Spinal cord (tissue), 10 donors: ENCODE data around the gene EFTUD2. TPM values are rescaled to one million over a fixed set of nuclear protein-coding genes. Genes with fewer than 3 reads are reported as not detected.

Source experiments
- DNase-seq, 6 donors: peaks; one replicate each; pipeline versions ENCODE4 v3.0.0 to v3.0.0-alpha.2; 2013 to 2015; ENCODE audit warnings: low spot score in 6 of 6, low read depth in 4 of 6
- H3K27ac ChIP-seq: one replicate; pipeline ENCODE4 v1.5.1; 2013; ENCODE audit warnings: low read depth, low read length, control low read depth
- H3K27me3 ChIP-seq: one replicate; pipeline ENCODE4 v1.6.1; 2013; ENCODE audit warnings: low read length; ENCODE audit not compliant: control insufficient read depth, insufficient read depth
- H3K36me3 ChIP-seq: one replicate; pipeline ENCODE4 v1.6.1; 2013; ENCODE audit warnings: low read length; ENCODE audit not compliant: control insufficient read depth, insufficient read depth
- H3K4me1 ChIP-seq: one replicate; pipeline ENCODE4 v1.6.1; 2013; ENCODE audit warnings: low read length; ENCODE audit not compliant: control insufficient read depth, insufficient read depth
- H3K4me3 ChIP-seq: one replicate; pipeline ENCODE4 v1.5.1; 2013; ENCODE audit warnings: low read depth, low read length, control low read depth
- H3K9me3 ChIP-seq: one replicate; pipeline ENCODE4 v1.6.1; 2013; ENCODE audit warnings: low read length; ENCODE audit not compliant: control insufficient read depth, insufficient read depth
- WGBS: methylation state at CpG from one replicate; pipeline ENCODE4 v1.1.5; 2013; ENCODE audit warnings: missing lambda C conversion rate; ENCODE audit not compliant: insufficient coverage; 5-methylcytosine and 5-hydroxymethylcytosine counted together
- polyA plus RNA-seq, 2 donors: library from polyadenylated mRNA; unstranded; fragments of 120-200 nt; gene quantifications; one replicate each; pipeline ENCODE4 v1.2.1, GENCODE V29; 2013; ENCODE audit not compliant: insufficient read length in 2 of 2
- total RNA-seq, 2 donors: library from RNA; depleted of rRNA in 1 of 2; stranded (reverse); fragments of 120-200 nt in 1 of 2; fragments of >200 nt in 1 of 2; gene quantifications; one replicate each; pipeline versions ENCODE4 v1.2.3 to v1.2.4, GENCODE V29; 2013 to 2014
- donor health status: healthy.

EFTUD2 gene
- total and polyA plus RNA-seq, 4 donors = 68.0 to 85.0 (median 74.3) TPM

DNA sequence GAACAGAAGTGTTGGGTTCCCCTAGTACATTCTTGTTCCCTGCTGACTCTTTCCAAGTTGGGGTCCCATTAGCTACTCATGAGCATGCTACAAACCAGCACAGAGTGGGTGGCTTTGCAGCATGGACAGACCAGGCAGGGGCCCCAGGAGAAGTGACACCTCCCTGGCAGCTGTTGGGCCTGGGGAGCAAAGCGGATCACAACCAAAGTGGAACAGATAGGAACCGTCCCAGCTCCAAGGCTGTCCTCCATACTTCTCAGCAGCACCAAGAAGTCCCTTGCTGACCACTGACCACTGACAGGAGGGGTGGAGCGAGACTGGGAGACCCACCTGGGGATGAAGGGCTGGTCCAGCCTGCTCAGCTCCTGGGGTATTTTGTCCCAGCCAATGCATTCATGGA lies 28.5 kb upstream of the EFTUD2 start:
- Histone ChIP-seq H3K4me1 (peaks cover 17% of the 10 kb centered on the region), H3K27me3 (no peaks in the 10 kb centered on the region), H3K27ac (no peak overlapping the region), H3K9me3 (no peaks in the 10 kb centered on the region), H3K4me3 (no peak overlapping the region), H3K36me3 (peaks cover 41% of the 10 kb centered on the region)
- WGBS = 100% methylated on average over 3 of the region's 3 CpGs
- no peak for DNase-seq

DNA sequence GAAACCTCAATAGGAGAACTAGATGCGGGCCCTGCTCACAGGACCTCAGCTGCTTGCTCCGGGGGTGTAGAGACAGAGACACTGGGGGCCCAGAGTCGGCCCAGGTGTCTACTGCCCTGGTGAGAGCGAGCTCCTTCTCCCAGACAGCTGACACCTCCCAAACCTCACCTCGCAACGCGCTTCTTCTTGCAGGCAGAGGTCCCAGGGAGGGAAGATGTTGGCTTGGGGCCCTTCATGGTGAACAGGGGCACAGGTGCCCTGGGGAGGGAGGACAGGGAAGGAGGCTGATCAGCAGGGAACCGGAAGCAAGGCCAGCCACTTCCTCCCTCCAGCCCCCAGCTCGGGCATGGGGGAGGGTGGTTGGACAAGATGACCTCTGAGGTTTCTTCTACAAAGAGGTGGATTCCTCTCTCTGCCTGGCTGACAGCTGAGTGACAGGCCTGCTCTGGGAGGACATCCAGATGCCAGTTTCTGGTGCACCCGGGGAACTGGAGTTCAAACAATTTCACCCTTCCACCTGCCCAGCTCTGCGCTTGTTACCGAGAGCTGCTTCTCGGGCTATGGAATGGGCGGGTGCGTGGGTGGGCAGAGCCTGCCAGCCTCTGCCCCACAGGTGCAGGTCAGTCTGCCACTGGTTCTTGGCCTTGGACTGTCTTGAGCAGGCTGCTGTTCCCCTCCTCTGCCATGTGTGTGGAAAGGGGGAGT lies 27.7 kb upstream of the EFTUD2 start:
- DNase-seq = no peak
- H3K36me3 ChIP-seq = peaks cover 36% of the 10 kb centered on the region
- no peaks in the 10 kb centered on the region for H3K9me3 ChIP-seq
- H3K27me3 ChIP-seq = no peaks in the 10 kb centered on the region
- H3K4me1 ChIP-seq = peaks cover 24% of the 10 kb centered on the region
- H3K27ac ChIP-seq = no peak overlapping the region
- WGBS = 94% methylated on average over 9 of the region's 15 CpGs
- no peak overlapping the region for H3K4me3 ChIP-seq

DNA sequence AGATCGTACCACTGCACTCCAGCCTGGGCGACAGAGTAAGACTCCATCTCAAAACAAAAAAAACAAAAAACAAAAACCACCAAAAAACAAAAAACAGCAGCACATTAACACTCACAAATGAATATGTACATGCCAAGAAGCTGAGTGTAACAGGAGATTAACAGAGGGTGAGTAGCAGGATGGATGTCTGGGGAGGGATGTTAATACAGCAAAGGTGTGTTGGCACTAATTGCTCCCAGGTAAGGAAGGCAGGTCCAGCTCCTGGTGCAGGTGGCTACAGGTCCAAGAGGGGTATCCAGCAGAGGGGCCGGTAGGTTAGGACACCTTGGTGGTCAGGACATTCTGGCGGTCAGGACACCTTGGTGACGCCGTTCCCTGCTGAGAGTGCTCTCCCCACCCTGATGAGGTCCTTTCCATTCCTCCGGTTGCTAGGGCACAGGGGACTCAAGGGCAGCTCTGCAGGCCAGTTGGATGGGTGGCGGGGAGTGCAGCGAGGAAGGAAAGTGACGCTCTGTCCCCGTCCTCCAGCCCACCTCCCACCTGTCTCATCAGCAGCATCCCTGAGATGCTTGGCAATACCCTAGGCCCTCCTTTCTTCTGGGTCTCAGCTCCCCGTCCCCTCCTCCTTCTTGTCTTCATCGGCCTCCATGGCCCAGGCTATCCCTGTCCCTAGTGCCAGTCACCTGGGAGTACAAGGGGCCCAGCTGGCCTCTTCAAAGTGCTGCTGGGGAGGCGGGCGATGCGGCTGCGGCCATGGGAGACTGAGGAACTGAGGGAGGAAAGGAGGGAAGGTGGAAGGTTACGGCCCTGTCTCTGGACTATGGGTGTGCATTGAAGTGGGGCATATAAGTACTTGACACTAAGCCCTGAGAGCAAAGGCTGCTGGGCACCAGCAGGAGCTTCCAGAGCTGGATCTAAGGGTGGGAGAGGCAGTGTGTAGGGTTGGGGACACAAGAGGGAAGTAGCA lies 26.8 kb upstream of the EFTUD2 start:
- H3K9me3 ChIP-seq = no peaks in the 10 kb centered on the region
- 93% methylated on average over 12 of the region's 18 CpGs for WGBS
- H3K27ac ChIP-seq = no peak overlapping the region
- H3K27me3 ChIP-seq = peaks cover 3% of the 10 kb centered on the region
- H3K36me3 ChIP-seq = peaks cover 29% of the 10 kb centered on the region
- no peak for DNase-seq
- peaks cover 33% of the 10 kb centered on the region for H3K4me1 ChIP-seq
- no peak overlapping the region for H3K4me3 ChIP-seq

DNA sequence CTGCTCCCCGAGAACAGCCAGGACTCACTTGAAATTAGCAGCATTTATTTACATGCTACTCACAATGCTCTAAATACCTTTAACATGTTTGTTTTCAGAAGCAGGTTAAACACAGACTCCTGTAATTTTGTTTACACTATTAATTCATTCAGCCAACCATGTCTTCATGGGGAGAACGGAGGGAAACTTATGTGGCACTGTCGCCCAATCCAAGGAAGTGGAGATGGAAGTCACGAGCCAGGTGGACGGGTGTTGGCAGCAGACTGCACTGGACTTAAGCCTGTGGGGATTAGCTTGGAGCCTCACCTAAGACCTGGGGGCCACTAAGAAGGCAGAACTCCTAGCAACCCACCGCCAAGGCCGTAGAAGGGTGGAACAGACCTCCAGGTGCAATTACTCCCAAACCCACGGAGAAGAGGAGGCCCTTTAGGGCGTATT lies 24.9 kb upstream of the EFTUD2 start:
- Histone ChIP-seq H3K27me3 (peaks cover 3% of the 10 kb centered on the region), H3K27ac (no peak overlapping the region), H3K4me3 (no peak overlapping the region), H3K36me3 (peaks cover 28% of the 10 kb centered on the region), H3K4me1 (peaks cover 52% of the 10 kb centered on the region), H3K9me3 (no peaks in the 10 kb centered on the region)
- no peak for DNase-seq
- WGBS = 76% methylated on average over 3 of the region's 9 CpGs

DNA sequence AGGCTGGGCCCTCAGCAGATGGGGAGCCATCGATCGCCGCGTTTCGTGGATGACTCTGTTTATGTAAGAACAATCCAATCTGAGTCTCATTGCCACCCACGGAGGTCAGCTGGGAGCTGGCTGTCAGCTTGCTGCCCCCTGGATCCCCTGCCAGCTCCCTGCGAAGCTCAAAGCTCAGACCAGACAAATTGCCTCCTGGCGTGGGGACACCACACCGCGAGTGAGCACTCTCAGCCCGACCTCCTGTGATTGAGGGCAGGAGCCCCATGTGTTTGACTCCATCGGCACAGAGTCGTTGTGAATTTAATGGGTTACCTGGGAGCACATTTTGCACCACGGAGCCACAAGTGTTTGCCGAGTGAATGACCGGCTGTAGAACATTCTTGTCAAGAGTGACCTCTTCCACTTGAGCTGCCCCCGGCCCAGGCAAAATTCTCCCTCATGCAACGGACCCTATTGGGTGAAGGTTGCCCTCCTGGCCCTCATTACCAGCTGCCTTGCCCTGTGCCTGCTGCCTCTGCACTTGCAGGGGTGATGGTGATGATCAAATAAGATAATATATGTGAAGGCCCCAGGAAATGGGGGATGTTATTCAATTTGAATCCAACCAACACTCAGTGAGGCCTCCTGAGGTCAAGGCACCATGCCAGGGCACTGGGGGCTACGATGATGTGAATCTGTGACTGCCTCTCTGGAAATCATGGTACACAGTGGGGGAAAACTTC lies 23.7 kb upstream of the EFTUD2 start:
- Histone ChIP-seq H3K9me3 (no peaks in the 10 kb centered on the region), H3K27ac (no peak overlapping the region), H3K4me1 (peaks cover 59% of the 10 kb centered on the region), H3K27me3 (peaks cover 3% of the 10 kb centered on the region), H3K4me3 (no peak overlapping the region), H3K36me3 (peaks cover 18% of the 10 kb centered on the region)
- WGBS = 36% methylated on average over 18 of the region's 19 CpGs
- no peak for DNase-seq

DNA sequence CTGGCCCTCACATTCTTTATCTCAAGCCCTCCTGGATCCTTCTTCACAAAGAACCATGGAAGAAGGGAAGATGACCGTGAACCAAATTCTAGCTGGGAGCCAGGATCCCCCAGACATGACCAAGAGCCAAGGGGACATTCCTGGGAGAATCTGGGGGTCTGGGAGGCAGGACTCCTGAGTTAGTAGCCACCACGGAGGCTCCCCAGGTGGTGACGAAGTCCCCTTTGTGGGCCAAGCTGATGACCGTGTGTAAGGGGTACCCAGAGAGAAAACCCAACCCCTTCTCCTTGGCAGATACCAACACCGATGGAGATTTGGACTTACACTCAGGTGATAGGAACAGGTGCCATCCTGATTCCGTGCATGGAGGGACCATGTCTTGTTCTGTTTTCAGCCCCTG lies 22.9 kb upstream of the EFTUD2 start:
- Histone ChIP-seq H3K9me3 (no peaks in the 10 kb centered on the region), H3K4me3 (no peak overlapping the region), H3K4me1 (peaks cover 66% of the 10 kb centered on the region), H3K36me3 (peaks cover 12% of the 10 kb centered on the region), H3K27ac (no peak overlapping the region), H3K27me3 (peaks cover 3% of the 10 kb centered on the region)
- no peak for DNase-seq
- 95% methylated on average over 5 of the region's 6 CpGs for WGBS

DNA sequence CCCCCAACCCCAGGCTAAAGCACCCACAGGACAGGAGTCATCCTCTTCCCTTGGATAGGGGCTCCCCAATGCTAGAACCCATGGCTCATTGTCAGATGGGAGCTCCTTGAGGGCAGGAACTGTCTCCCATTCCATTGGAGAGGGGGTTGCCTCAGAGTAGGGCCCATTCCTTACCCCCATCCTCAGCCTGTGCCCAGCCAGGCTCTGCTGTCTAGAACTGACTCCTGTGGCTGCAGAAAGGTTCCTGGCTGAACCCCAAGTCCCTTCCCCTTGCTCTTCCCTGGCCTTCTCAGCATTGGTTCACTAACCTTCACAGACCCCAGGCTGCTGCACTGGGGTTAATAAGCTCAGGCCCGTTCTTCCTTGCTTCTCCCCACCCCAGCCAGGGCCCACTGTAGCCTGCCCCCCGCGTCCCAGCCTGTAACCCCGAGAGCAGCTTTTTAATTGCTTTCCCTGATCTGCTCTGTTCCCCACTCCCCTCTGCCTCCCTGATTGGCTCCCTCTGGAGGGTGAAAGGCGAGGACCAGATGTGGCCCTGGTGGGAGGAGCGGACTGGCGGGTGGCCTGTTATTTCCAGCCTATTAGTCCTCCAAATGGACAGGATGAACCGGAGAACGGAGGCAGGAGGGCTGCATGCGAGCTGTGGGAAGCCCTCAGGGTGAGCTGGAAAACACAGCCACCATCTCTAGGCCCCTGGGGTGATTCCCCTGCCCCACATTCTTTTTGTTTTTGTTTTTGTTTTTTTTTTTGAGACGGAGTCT lies 22.1 kb upstream of the EFTUD2 start:
- H3K9me3 ChIP-seq = no peaks in the 10 kb centered on the region
- peaks cover 6% of the 10 kb centered on the region for H3K36me3 ChIP-seq
- peaks cover 75% of the 10 kb centered on the region for H3K4me1 ChIP-seq
- H3K27me3 ChIP-seq = peaks cover 3% of the 10 kb centered on the region
- WGBS = 29% methylated on average over 6 of the region's 11 CpGs
- H3K4me3 ChIP-seq = no peak overlapping the region
- DNase-seq = no peak
- no peak overlapping the region for H3K27ac ChIP-seq

DNA sequence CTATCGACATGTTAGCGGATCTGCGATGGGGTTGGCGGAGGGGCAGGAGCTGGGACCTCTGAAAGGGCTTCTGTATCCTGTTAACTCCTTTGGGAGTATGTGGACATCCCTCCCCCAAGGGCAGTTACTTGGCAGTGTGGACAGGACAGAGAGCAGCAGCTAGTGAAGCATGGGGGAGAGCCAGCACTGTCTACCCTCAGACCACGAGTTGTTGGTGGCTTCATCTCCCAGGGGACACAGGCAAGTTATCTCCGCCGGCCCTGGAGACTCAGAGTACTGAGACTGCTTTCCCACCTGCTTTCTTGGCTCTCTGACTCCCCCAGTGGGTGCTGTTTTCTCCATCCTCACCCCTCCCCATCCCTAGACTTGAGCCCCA lies 21.3 kb upstream of the EFTUD2 start:
- no peaks in the 10 kb centered on the region for H3K36me3 ChIP-seq

More for the DNA sequence above, 21.3 kb upstream of the EFTUD2 start:
- 29% methylated on average over 2 of the region's 7 CpGs for WGBS
- Histone ChIP-seq H3K9me3 (no peaks in the 10 kb centered on the region), H3K27ac (no peak overlapping the region), H3K4me1 (peaks cover 82% of the 10 kb centered on the region), H3K27me3 (peaks cover 3% of the 10 kb centered on the region), H3K4me3 (no peak overlapping the region)
- no peak for DNase-seq
